Thymus (tissue), 14 donors: Measurements from ENCODE around the gene FNDC3A. TPM values are rescaled to one million over a fixed set of nuclear protein-coding genes. Genes with fewer than 3 reads are reported as not detected.

Experiments used
- DNase-seq, 9 donors: peaks; one replicate each; pipeline ENCODE4 v3.0.0-alpha.2; 2013; ENCODE audit warnings: low spot score in 9 of 9, low read depth in 6 of 9, missing footprints in 1 of 9
- H3K27ac ChIP-seq, 2 donors: one replicate each; pipeline ENCODE4 v1.5.1; 2013; ENCODE audit warnings: control low read depth in 1 of 2, low read depth in 1 of 2, low read length in 1 of 2, mild to moderate bottlenecking in 1 of 2, moderate library complexity in 1 of 2
- H3K27me3 ChIP-seq, 2 donors: one replicate each; pipeline ENCODE4 v1.5.1; 2013; ENCODE audit warnings: low read length in 1 of 2; ENCODE audit not compliant: control insufficient read depth in 2 of 2, insufficient read depth in 1 of 2
- H3K36me3 ChIP-seq, 2 donors: one replicate each; pipeline ENCODE4 v1.5.1; 2013; ENCODE audit warnings: low read length in 1 of 2, mild to moderate bottlenecking in 1 of 2, moderate library complexity in 1 of 2; ENCODE audit not compliant: control insufficient read depth in 2 of 2, insufficient read depth in 2 of 2
- H3K4me1 ChIP-seq, 2 donors: one replicate each; pipeline ENCODE4 v1.5.1; 2013; ENCODE audit warnings: low read length in 2 of 2; ENCODE audit not compliant: control insufficient read depth in 2 of 2, insufficient read depth in 2 of 2
- H3K4me3 ChIP-seq, 2 donors: one replicate each; pipeline ENCODE4 v1.5.1; 2013; ENCODE audit warnings: low read length in 2 of 2, control low read depth in 1 of 2, mild to moderate bottlenecking in 1 of 2
- H3K9me3 ChIP-seq, 2 donors: one replicate each; pipeline ENCODE4 v1.5.1; 2013; ENCODE audit warnings: low read length in 1 of 2, mild to moderate bottlenecking in 1 of 2; ENCODE audit not compliant: control insufficient read depth in 2 of 2, insufficient read depth in 1 of 2
- WGBS: extraction: QIAGEN DNeasy Blood & Tissue Kit; methylation state at CpG from one replicate; pipeline ENCODE4 v1.1.7; 2013; 5-methylcytosine and 5-hydroxymethylcytosine counted together
- long read RNA-seq, 10 donors: transcript quantifications; one replicate each; lab custom pipeline, GENCODE V29; 2026
- polyA plus RNA-seq: library from polyadenylated mRNA; stranded (reverse); fragments of 200-250 nt; gene quantifications from one replicate; pipeline ENCODE4 v1.2.3, GENCODE V29; 2013
- total RNA-seq: library from RNA; stranded (reverse); fragments of 120-200 nt; gene quantifications from one replicate; pipeline ENCODE4 v1.2.4, GENCODE V29; 2013
- donor health status: healthy.

The FNDC3A gene, protein sequence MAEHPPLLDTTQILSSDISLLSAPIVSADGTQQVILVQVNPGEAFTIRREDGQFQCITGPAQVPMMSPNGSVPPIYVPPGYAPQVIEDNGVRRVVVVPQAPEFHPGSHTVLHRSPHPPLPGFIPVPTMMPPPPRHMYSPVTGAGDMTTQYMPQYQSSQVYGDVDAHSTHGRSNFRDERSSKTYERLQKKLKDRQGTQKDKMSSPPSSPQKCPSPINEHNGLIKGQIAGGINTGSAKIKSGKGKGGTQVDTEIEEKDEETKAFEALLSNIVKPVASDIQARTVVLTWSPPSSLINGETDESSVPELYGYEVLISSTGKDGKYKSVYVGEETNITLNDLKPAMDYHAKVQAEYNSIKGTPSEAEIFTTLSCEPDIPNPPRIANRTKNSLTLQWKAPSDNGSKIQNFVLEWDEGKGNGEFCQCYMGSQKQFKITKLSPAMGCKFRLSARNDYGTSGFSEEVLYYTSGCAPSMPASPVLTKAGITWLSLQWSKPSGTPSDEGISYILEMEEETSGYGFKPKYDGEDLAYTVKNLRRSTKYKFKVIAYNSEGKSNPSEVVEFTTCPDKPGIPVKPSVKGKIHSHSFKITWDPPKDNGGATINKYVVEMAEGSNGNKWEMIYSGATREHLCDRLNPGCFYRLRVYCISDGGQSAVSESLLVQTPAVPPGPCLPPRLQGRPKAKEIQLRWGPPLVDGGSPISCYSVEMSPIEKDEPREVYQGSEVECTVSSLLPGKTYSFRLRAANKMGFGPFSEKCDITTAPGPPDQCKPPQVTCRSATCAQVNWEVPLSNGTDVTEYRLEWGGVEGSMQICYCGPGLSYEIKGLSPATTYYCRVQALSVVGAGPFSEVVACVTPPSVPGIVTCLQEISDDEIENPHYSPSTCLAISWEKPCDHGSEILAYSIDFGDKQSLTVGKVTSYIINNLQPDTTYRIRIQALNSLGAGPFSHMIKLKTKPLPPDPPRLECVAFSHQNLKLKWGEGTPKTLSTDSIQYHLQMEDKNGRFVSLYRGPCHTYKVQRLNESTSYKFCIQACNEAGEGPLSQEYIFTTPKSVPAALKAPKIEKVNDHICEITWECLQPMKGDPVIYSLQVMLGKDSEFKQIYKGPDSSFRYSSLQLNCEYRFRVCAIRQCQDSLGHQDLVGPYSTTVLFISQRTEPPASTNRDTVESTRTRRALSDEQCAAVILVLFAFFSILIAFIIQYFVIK
- total RNA-seq (28.0 TPM), polyA plus RNA-seq (28.5 TPM)
- long read RNA-seq, donor 1 = 0 reads
- long read RNA-seq, donor 2 = 0 reads
- long read RNA-seq, donor 3, full-length matches to known transcripts = 1 of 1 reads
- long read RNA-seq, donor 3, partial matches to known transcripts = 0 of 1 reads
- long read RNA-seq, donor 3, other reads (novel, unspliced or antisense) = 0 of 1 reads
- long read RNA-seq, donor 4 = 0 reads
- long read RNA-seq, donor 5, full-length matches to known transcripts = 2 of 22 reads
- long read RNA-seq, donor 5, partial matches to known transcripts = 20 of 22 reads
- long read RNA-seq, donor 5, other reads (novel, unspliced or antisense) = 0 of 22 reads
- long read RNA-seq, donor 6, full-length matches to known transcripts = 1 of 1 reads
- long read RNA-seq, donor 6, partial matches to known transcripts = 0 of 1 reads
- long read RNA-seq, donor 6, other reads (novel, unspliced or antisense) = 0 of 1 reads
- long read RNA-seq, donor 7, full-length matches to known transcripts = 4 of 18 reads
- long read RNA-seq, donor 7, partial matches to known transcripts = 14 of 18 reads
- long read RNA-seq, donor 7, other reads (novel, unspliced or antisense) = 0 of 18 reads
- long read RNA-seq, donor 8, full-length matches to known transcripts = 1 of 1 reads
- long read RNA-seq, donor 8, partial matches to known transcripts = 0 of 1 reads
- long read RNA-seq, donor 8, other reads (novel, unspliced or antisense) = 0 of 1 reads
- long read RNA-seq, donor 9, full-length matches to known transcripts = 2 of 2 reads
- long read RNA-seq, donor 9, partial matches to known transcripts = 0 of 2 reads
- long read RNA-seq, donor 9, other reads (novel, unspliced or antisense) = 0 of 2 reads
- long read RNA-seq, donor 10, full-length matches to known transcripts = 3 of 3 reads
- long read RNA-seq, donor 10, partial matches to known transcripts = 0 of 3 reads
- long read RNA-seq, donor 10, other reads (novel, unspliced or antisense) = 0 of 3 reads

DNA sequence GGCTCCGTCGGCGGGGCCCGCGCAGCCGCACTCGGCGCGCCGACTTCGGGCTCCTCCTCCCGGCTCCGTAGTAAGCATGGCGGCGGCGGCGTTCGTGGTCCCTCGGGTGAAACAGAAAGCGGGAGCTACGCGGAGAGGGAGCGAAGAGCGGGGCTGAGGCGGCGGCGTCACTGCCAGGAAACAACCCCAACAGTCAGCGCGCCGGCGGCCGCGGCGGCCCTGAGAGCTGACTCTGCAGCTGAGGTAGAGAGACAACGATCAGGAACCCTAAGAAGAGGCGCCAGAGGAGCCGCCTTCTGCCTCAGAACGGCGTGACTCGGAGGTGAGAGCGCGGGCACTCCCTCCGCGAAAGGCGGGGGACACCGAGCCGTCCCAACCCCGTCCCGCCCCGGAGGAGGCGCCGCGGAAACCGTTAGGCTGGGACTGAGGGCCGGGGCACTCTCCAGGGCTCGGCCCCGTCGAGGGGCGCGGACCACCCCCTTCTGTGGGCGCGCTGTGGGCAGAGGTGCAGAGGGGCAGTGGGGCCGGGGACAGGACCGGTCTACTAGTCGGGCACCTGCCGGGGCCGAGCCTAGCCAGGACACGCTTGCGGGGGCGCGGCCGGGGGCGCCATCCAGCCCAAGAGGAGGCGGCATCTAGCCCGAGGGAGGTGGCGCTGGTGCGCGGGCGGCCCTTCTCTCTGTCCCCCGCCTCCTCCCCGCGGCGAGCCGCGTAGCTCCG lies at the start of gene FNDC3A:
Gene FNDC3A, plus strand, starts transcription at position 57 of the 720 bp plus-strand sequence. CDS start 30,279 bp downstream, outside the sequence.
- DNase-seq = peak; percentile 57 to 89 (median 70)
- under 1% methylated on average over 86 of the region's 86 CpGs for WGBS
- peaks cover 2 to 10% of the 10 kb centered on the region in 2 donors for H3K4me1 ChIP-seq
- no peaks in the 10 kb centered on the region for H3K9me3 ChIP-seq
- peak within 1 kb of the TSS; percentile 73 to 95 for H3K4me3 ChIP-seq
- H3K27ac ChIP-seq = peak within 1 kb of the TSS; percentile 100
- H3K36me3 ChIP-seq = no peaks in the 10 kb centered on the region
- no peaks in the 10 kb centered on the region for H3K27me3 ChIP-seq

DNA sequence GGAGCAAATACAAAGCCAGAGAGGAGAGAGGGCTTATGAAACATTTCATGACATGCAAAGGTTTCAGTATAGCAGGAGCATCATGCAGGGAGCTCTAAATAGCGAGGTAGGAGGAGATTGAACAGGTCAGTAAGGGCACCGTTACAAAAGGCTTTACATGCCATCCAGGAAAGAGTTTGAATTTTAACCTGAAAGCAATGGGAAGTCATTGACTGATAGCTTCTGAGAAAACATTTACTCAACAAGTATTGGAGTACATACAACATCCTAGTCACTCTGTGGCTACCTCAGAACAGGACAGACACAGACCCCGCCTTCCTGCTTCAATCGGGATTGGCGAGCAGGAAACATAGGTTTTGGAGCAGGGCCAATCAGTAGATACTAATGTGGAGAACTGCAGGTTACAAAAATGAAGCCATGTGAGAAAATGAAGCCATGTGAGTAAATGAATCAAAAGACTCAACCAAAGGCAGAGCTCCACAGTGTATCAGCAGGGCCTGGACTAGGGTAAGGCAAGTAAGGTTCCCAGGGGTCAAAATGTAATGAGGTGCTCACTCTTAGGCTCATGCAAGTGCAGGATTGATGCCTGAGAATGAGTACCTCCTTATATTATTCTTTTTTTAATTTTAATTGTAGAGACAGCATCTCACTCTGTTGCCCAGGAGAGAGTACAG lies 46.8 kb upstream of the FNDC3A start:
- DNase-seq = no peak
- Histone ChIP-seq H3K27ac (no peak overlapping the region), H3K4me1 (no peaks in the 10 kb centered on the region), H3K9me3 (no peaks in the 10 kb centered on the region), H3K4me3 (no peak overlapping the region), H3K36me3 (no peaks in the 10 kb centered on the region), H3K27me3 (no peaks in the 10 kb centered on the region)
- WGBS = 94% methylated on average over 5 of the region's 5 CpGs

DNA sequence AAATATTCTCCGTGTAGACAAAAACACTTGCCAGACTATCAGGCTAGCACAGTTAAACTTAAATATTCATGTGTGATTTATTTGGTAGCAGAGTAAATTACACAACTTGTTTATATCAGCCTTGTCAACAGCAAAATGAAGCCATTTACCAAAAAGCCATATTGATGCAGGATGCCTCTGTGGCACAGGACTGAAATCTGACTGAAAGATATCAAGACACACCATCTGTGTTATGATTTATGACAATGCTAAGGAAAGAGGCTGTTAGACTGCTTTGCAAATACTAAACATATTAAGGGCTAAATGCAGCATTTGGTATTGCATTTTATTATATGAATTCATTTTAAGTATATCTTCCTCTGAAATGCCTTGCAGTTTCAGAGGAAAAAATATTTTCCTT lies 44.8 kb upstream of the FNDC3A start:
- no peaks in the 10 kb centered on the region for H3K36me3 ChIP-seq
- no peaks in the 10 kb centered on the region for H3K9me3 ChIP-seq
- no peaks in the 10 kb centered on the region for H3K4me1 ChIP-seq
- no peak overlapping the region for H3K27ac ChIP-seq
- no peaks in the 10 kb centered on the region for H3K27me3 ChIP-seq
- DNase-seq = no peak
- H3K4me3 ChIP-seq = no peak overlapping the region
- WGBS = 46% methylated on average over 1 of the region's 1 CpG

DNA sequence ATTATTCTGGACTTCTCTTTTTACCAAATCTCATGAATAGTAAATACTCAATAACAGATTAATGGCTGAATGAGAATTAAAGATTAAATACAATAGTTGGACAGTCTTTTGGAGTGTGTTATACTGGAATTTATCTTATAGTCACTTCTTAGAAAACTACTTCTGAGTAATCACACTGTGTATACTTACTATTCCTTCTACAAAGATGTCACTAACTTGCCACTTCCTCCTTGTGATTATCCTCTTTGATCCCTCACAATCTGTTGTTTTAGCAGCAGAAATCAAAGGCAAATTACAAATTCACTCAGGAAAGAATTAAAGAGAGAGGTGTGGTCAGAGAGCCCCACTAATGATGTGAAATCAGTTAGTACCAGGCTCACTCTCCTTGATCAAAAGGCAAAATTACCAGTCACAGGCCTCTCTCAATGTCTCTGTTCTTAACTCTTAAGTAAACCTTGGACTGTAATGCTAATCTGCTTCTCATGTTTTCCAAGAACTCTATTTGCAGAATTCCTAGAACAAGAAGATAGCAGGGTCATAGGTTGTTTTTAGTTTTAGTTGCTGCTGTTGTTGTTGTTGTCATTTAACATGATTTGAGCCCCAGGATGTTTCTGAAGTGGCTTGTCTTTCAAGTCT lies 37.3 kb upstream of the FNDC3A start:
- H3K4me3 ChIP-seq = no peak overlapping the region

DNA sequence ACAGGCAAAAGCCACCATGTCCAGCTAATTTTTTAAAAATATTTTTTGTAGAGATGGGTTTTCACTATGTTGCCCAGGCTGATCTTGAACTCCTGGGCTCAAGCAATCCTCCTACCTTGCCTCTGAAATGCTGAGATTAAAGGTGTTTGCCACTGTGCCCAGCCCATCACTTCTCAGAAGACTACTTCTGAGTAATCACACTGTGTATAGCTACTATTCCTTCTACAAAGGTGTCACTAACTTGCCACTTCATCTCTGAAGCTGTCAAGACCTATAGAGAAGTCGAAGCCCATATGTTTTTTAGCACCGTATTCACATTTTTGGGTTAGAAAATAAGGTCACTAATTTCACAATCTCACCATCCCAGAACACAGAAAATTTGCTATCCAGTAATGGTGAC lies 36.0 kb upstream of the FNDC3A start:
- Histone ChIP-seq H3K9me3 (no peaks in the 10 kb centered on the region), H3K27me3 (no peaks in the 10 kb centered on the region), H3K4me3 (no peak overlapping the region), H3K27ac (no peak overlapping the region), H3K4me1 (no peaks in the 10 kb centered on the region), H3K36me3 (no peaks in the 10 kb centered on the region)
- DNase-seq = no peak
- 76% methylated on average over 2 of the region's 2 CpGs for WGBS

More for the DNA sequence above, 37.3 kb upstream of the FNDC3A start:
- Histone ChIP-seq H3K9me3 (no peaks in the 10 kb centered on the region), H3K27me3 (no peaks in the 10 kb centered on the region), H3K27ac (no peak overlapping the region), H3K4me1 (no peaks in the 10 kb centered on the region), H3K36me3 (no peaks in the 10 kb centered on the region)
- DNase-seq = peak in 2 of 9 donors; percentile 2 to 6

DNA sequence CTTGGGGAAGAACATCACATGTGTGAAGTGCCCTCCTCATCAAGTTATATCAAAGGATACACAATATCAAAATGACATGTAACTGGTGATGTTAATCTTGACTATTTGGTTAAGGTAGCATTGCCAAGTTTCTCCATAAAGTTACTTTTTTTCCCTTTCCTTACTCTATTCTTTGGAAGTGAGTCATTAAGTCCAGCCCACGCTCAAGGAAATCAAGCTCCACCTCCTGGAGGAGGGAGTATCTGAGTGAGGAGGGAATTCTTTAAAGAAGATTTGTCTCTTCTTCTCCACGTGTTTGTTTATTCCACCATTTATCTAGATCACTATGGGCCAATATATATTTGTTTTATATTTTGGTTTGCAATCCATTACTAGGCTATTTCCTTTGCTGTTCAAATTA lies 33.6 kb upstream of the FNDC3A start:
- 93% methylated on average over 2 of the region's 2 CpGs for WGBS
- no peaks in the 10 kb centered on the region for H3K27me3 ChIP-seq
- H3K4me3 ChIP-seq = no peak overlapping the region

DNA sequence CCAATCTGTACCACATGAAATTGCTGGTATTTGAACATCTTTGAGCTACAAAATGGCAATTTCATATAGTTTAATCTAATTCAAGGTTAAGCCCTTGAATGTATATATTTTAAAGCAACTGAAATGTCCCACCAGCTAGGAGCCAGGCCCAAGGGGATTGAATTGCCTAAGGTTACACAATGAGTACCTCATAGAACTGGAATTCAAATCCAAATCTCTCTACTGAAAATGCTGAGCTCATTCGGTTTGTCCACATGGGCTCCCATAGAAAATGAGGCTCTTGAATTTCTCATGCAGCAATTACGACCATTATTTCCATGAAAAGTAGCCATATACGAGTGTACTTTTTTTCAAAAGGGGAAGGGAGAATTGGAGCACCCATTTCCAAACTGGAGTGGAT lies 31.5 kb upstream of the FNDC3A start:
- Histone ChIP-seq H3K36me3 (no peaks in the 10 kb centered on the region), H3K27ac (no peak overlapping the region), H3K4me3 (no peak overlapping the region), H3K4me1 (no peaks in the 10 kb centered on the region), H3K9me3 (no peaks in the 10 kb centered on the region), H3K27me3 (no peaks in the 10 kb centered on the region)
- DNase-seq = no peak
- 97% methylated on average over 3 of the region's 3 CpGs for WGBS

More for the DNA sequence above, 33.6 kb upstream of the FNDC3A start:
- Histone ChIP-seq H3K36me3 (no peaks in the 10 kb centered on the region), H3K4me1 (no peaks in the 10 kb centered on the region), H3K27ac (no peak overlapping the region), H3K9me3 (no peaks in the 10 kb centered on the region)
- no peak for DNase-seq
